GM21381 (cell line): ENCODE data around the gene CD2.

Source experiments
- ATAC-seq: cut with Tn5 transposase; IDR thresholded peaks from one replicate; pipeline ENCODE4 v1.9.1; 2021; ENCODE audit warnings: mild to moderate bottlenecking, moderate library complexity; ENCODE audit not compliant: unreplicated experiment

CD2 gene

GRCh38 chr1:116759636-116760035 is 5.4 kb downstream of the CD2 start:
- no peak for ATAC-seq

- no peak for ATAC-seq
Measured at GRCh38 chr1:116760487-116760886, 6.3 kb downstream of the CD2 start.

GRCh38 chr1:116760996-116761665 is 6.9 kb downstream of the CD2 start:
- no peak for ATAC-seq

- no peak for ATAC-seq
Measured at GRCh38 chr1:116762281-116762680, 8.1 kb downstream of the CD2 start.

- ATAC-seq = no peak
Measured at GRCh38 chr1:116762781-116763115, 8.5 kb downstream of the CD2 start.

- ATAC-seq = no peak
Measured at GRCh38 chr1:116763116-116763786, 9.0 kb downstream of the CD2 start.

- no peak for ATAC-seq
Measured at GRCh38 chr1:116763787-116764465, 9.7 kb downstream of the CD2 start.

- ATAC-seq = no peak
Measured at GRCh38 chr1:116764466-116764898, 10.3 kb downstream of the CD2 start.

- ATAC-seq = no peak
Measured at GRCh38 chr1:116764906-116765862, 11.0 kb downstream of the CD2 start.

GRCh38 chr1:116765962-116766361 is 11.7 kb downstream of the CD2 start:
- no peak for ATAC-seq

- ATAC-seq = no peak
Measured at GRCh38 chr1:116766616-116767469, 12.6 kb downstream of the CD2 start.

GRCh38 chr1:116767782-116768382 is 13.7 kb downstream of the CD2 start:
- ATAC-seq = no peak

- ATAC-seq = no peak
Measured at GRCh38 chr1:116768416-116769103, 14.3 kb downstream of the CD2 start.

- ATAC-seq = no peak
Measured at GRCh38 chr1:116769104-116769452, 14.8 kb downstream of the CD2 start.

- peak; percentile 91 for ATAC-seq
Measured at GRCh38 chr1:116769561-116769977, 15.3 kb downstream of the CD2 start.

- no peak for ATAC-seq
Measured at GRCh38 chr1:116769994-116770393, 15.8 kb downstream of the CD2 start.

- no peak for ATAC-seq
Measured at GRCh38 chr1:116770625-116771024, 16.4 kb downstream of the CD2 start.

GRCh38 chr1:116771997-116772647 is 17.9 kb downstream of the CD2 start:
- ATAC-seq = no peak

- ATAC-seq = no peak
Measured at GRCh38 chr1:116772648-116773045, 18.4 kb downstream of the CD2 start.
